PC-9 (cell line): ENCODE results near the gene PIEZO2.
"Not testable (repeated sequence)": the region's sequence is repeated elsewhere in the genome, so short reads cannot be mapped to it uniquely, and the experiment has no call there.

Source experiments
- EZH2 ChIP-seq: fragments of 200-600 bp; sonication (generic); IDR thresholded peaks from 2 replicates; pipeline ENCODE4 v1.8.0; 2017; ENCODE audit warnings: antibody characterized with exemption, low read depth
- TF ChIP-seq, protein P1 (sequence below): fragments of 200-600 bp; sonication (generic); conservative IDR thresholded peaks from 2 replicates; pipeline ENCODE4 v1.6.1; 2017; ENCODE audit warnings: mixed run types, antibody characterized with exemption, mild to moderate bottlenecking, moderate library complexity

- TF ChIP-seq, protein P1, sequence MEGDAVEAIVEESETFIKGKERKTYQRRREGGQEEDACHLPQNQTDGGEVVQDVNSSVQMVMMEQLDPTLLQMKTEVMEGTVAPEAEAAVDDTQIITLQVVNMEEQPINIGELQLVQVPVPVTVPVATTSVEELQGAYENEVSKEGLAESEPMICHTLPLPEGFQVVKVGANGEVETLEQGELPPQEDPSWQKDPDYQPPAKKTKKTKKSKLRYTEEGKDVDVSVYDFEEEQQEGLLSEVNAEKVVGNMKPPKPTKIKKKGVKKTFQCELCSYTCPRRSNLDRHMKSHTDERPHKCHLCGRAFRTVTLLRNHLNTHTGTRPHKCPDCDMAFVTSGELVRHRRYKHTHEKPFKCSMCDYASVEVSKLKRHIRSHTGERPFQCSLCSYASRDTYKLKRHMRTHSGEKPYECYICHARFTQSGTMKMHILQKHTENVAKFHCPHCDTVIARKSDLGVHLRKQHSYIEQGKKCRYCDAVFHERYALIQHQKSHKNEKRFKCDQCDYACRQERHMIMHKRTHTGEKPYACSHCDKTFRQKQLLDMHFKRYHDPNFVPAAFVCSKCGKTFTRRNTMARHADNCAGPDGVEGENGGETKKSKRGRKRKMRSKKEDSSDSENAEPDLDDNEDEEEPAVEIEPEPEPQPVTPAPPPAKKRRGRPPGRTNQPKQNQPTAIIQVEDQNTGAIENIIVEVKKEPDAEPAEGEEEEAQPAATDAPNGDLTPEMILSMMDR = not testable (repeated sequence)
- not testable (repeated sequence) for TF ChIP-seq EZH2
Observed at GRCh38 chr18:10922712-10923111, 226.7 kb downstream of the PIEZO2 start.
